Left cardiac atrium (tissue), 4 donors: ENCODE results near the gene CACNA2D4. TPM values are rescaled to one million over a fixed set of nuclear protein-coding genes. Genes with fewer than 3 reads are reported as not detected.

Source experiments
- ATAC-seq, 2 donors: fragments of 200-7000 bp; cut with Tn5 transposase; one replicate each; pipeline ENCODE4 v1.9.1; 2020; ENCODE audit warnings: mild to moderate bottlenecking in 2 of 2, moderate library complexity in 2 of 2
- DNase-seq: peaks from one replicate; pipeline ENCODE4 v3.0.0-alpha.2; 2020
- intact Hi-C, 2 donors: fragments of 100-400 bp; cut with DNase I; formaldehyde crosslinking; loops; one replicate each; pipeline versions ENCODE4 v1.14.1 to v1.15.1; 2022 to 2023
- total RNA-seq, 2 donors: library from RNA; stranded (reverse); fragmentation: NEBNext Ultra II Directional; extraction: Animal tissue kit (Norgen Biotek cat#: 25700); gene quantifications; one replicate each; pipeline ENCODE4 v1.2.1, GENCODE V29; 2021
- donor health status: DM: no; HTN: yes; CAD: no.
- donor health status: DM: no; HTN: yes; CAD: no; lungs with severe emphysema.
- donor health status: DM: yes; HTN: yes; CAD: no.
- donor health status: Dilated cardiomyopathy.

CACNA2D4 gene
- total RNA-seq, 2 donors from 2014 or later = 1.7 to 2.6 TPM

GRCh38 chr12:1812650-1813302, 105.7 kb downstream of the CACNA2D4 start:
- ATAC-seq (peak; percentile 28 to 66), DNase-seq (no peak)
- intact Hi-C loops = no loop called here

GRCh38 chr12:1811948-1812291, 106.5 kb downstream of the CACNA2D4 start:
- intact Hi-C loops = no loop called here
- DNase-seq (no peak), ATAC-seq (no peak)

- DNase-seq (no peak), ATAC-seq (peak in 1 of 2 donors; percentile 44)
- intact Hi-C loops = no loop called here
Observed at GRCh38 chr12:1811281-1811947, 107.0 kb downstream of the CACNA2D4 start.

GRCh38 chr12:1810931-1811280, 107.5 kb downstream of the CACNA2D4 start:
- intact Hi-C loops = no loop called here
- ATAC-seq = no peak
- DNase-seq = no peak

GRCh38 chr12:1810201-1810930, 108.1 kb downstream of the CACNA2D4 start:
- intact Hi-C loops = no loop called here
- DNase-seq (no peak), ATAC-seq (no peak)

GRCh38 chr12:1809591-1810190, 108.8 kb downstream of the CACNA2D4 start:
- intact Hi-C loops = loop anchor here in 1 of 2 donors (5.0 kb wide), 1 partner anchor 108 kb away; the partner anchor contains the start of gene CACNA2D4
- DNase-seq (peak; percentile 13), ATAC-seq (no peak)

- ATAC-seq (no peak), DNase-seq (peak; percentile 17)
- intact Hi-C loops = loop anchor here in 1 of 2 donors (5.0 kb wide), 1 partner anchor 108 kb away; the partner anchor contains the start of gene CACNA2D4
Observed at GRCh38 chr12:1808798-1809480, 109.5 kb downstream of the CACNA2D4 start.

GRCh38 chr12:1808036-1808797, 110.2 kb downstream of the CACNA2D4 start:
- intact Hi-C loops = loop anchor here in 1 of 2 donors (5.0 kb wide), 1 partner anchor 109 kb away; the partner anchor contains the start of gene CACNA2D4
- no peak for ATAC-seq
- peak; percentile 16 for DNase-seq

- intact Hi-C loops = loop anchor here in 1 of 2 donors (5.0 kb wide), 1 partner anchor 110 kb away; the partner anchor contains the start of gene CACNA2D4
- DNase-seq (peak; percentile 18), ATAC-seq (no peak)
Observed at GRCh38 chr12:1807087-1807860, 111.2 kb downstream of the CACNA2D4 start.

GRCh38 chr12:1806301-1807086, 112.0 kb downstream of the CACNA2D4 start:
- DNase-seq (peak; percentile 21), ATAC-seq (peak; percentile 37 to 46)
- intact Hi-C loops = loop anchor here in 1 of 2 donors (5.0 kb wide), 1 partner anchor 111 kb away; the partner anchor contains the start of gene CACNA2D4

- DNase-seq = no peak
- intact Hi-C loops = loop anchor here in 1 of 2 donors (5.0 kb wide), 1 partner anchor 112 kb away; the partner anchor contains the start of gene CACNA2D4
- ATAC-seq = peak; percentile 23 to 33
Observed at GRCh38 chr12:1805441-1806081, 112.9 kb downstream of the CACNA2D4 start.

- intact Hi-C loops = loop anchor here in 1 of 2 donors (5.0 kb wide), 1 partner anchor 113 kb away; the partner anchor contains the start of gene CACNA2D4
- DNase-seq = peak; percentile 92
- peak; percentile 86 to 91 for ATAC-seq
Observed at GRCh38 chr12:1804545-1805332, 113.7 kb downstream of the CACNA2D4 start.

GRCh38 chr12:1803736-1804135, 114.7 kb downstream of the CACNA2D4 start:
- ATAC-seq (no peak), DNase-seq (no peak)
- intact Hi-C loops = no loop called here

- no peak for DNase-seq
- intact Hi-C loops = no loop called here
Observed at GRCh38 chr12:1801303-1801975, 117.0 kb downstream of the CACNA2D4 start.

More at GRCh38 chr12:1801303-1801975, 117.0 kb downstream of the CACNA2D4 start:
- no peak for ATAC-seq
